ENCODE data around the gene CUL3. TPM values are rescaled to one million over a fixed set of nuclear protein-coding genes. Genes with fewer than 3 reads are reported as not detected.

The CUL3 gene
- total RNA-seq, 1 donor from 2014 or later = 69.7 TPM

Other genes with a start within 250 kb of the CUL3 start
- 0.36 TPM for gene FAM124B, start 183.3 kb downstream of the CUL3 start, total RNA-seq
- gene CCDC195, start 131.0 kb upstream of the CUL3 start, total RNA-seq = not detected

Data from esophagus mucosa (tissue), 1 donor.